Smooth muscle cell (in vitro differentiated cells): ENCODE results near the gene CBR3. TPM values are rescaled to one million over a fixed set of nuclear protein-coding genes. Genes with fewer than 3 reads are reported as not detected.
A peak's percentile ranks its signal among the peaks of the same experiment; 100 is the strongest.

Experiments used
- DNase-seq: peaks from one replicate; lab custom pipeline; 2025; ENCODE audit not compliant: unreplicated experiment; lab: John Stamatoyannopoulos, UW
- H2AFZ ChIP-seq: fragments of 200-600 bp; sonication (generic); 2 replicates; pipeline ENCODE4 v1.6.0; 2016; ENCODE audit warnings: antibody characterized with exemption, low read depth, mild to moderate bottlenecking
- H3F3A ChIP-seq: fragments of 200-600 bp; sonication (generic); 2 replicates; pipeline ENCODE4 v1.6.0; 2017; ENCODE audit warnings: antibody characterized with exemption, low read depth
- H3K27ac ChIP-seq: fragments of 200-600 bp; sonication (generic); 2 replicates; pipeline ENCODE4 v1.5.1; 2016; ENCODE audit warnings: low read depth, mild to moderate bottlenecking
- H3K27me3 ChIP-seq: fragments of 200-600 bp; sonication (generic); 2 replicates; pipeline ENCODE4 v1.6.1; 2016; ENCODE audit warnings: low read depth, mild to moderate bottlenecking
- H3K36me3 ChIP-seq: fragments of 200-600 bp; sonication (generic); 2 replicates; pipeline ENCODE4 v1.5.1; 2016; ENCODE audit warnings: low read depth
- H3K4me1 ChIP-seq: fragments of 200-600 bp; sonication (generic); 2 replicates; pipeline ENCODE4 v1.5.1; 2016; ENCODE audit warnings: low read depth
- H3K4me2 ChIP-seq: fragments of 200-600 bp; sonication (generic); 2 replicates; pipeline ENCODE4 v1.6.0; 2016; ENCODE audit warnings: mild to moderate bottlenecking
- H3K4me3 ChIP-seq: fragments of 200-600 bp; sonication (generic); 2 replicates; pipeline ENCODE4 v1.5.1; 2016; ENCODE audit warnings: mild to moderate bottlenecking
- H3K79me2 ChIP-seq: fragments of 200-600 bp; sonication (generic); 2 replicates; pipeline ENCODE4 v1.6.0; 2016; ENCODE audit warnings: low read depth, mild to moderate bottlenecking
- H3K9ac ChIP-seq: fragments of 200-600 bp; sonication (generic); 2 replicates; pipeline ENCODE4 v1.6.0; 2016; ENCODE audit warnings: low read depth
- H3K9me3 ChIP-seq: fragments of 200-600 bp; sonication (generic); replicated peaks from 2 replicates; pipeline ENCODE4 v1.5.1; 2016; ENCODE audit warnings: low read depth
- H4K20me1 ChIP-seq: fragments of 200-600 bp; sonication (generic); 2 replicates; pipeline ENCODE4 v1.6.0; 2016; ENCODE audit warnings: low read depth
- CTCF ChIP-seq: fragments of 200-600 bp; sonication (generic); IDR thresholded peaks from 2 replicates; pipeline ENCODE4 v1.5.1; 2017; ENCODE audit warnings: borderline replicate concordance, mild to moderate bottlenecking, antibody characterized with exemption; ENCODE audit not compliant: insufficient read depth, poor library complexity, severe bottlenecking
- WGBS: methylation state at CpG from one replicate; pipeline ENCODE4 v1.1.7; 2016; ENCODE audit warnings: low lambda C conversion rate; 5-methylcytosine and 5-hydroxymethylcytosine counted together
- polyA plus RNA-seq: library from polyadenylated mRNA; unstranded; fragments of >200 nt; fragmentation: Nextera tagmentation; extraction: Ambion mirVana; gene quantifications from 2 replicates; pipeline ENCODE4 v1.2.1, GENCODE V29; 2016
- total RNA-seq: library from RNA; depleted of rRNA; stranded (reverse); fragments of >200 nt; gene quantifications from 2 replicates; pipeline ENCODE4 v1.2.3, GENCODE V29; 2014

Gene CBR3
- total and polyA plus RNA-seq, 2 experiments from 2014 or later = 0.78 to 3.3 TPM

GRCh38 chr21:36155603-36156338 lies 20.9 kb downstream of the CBR3 start:
- Histone ChIP-seq H3K27ac (peak overlapping the region; percentile 87), H3K79me2 (no peaks in the 10 kb centered on the region), H3K4me3 (peak overlapping the region; percentile 63), H3K9ac (peak overlapping the region; percentile 87), H3K4me1 (no peaks in the 10 kb centered on the region), H3F3A (no peaks in the 10 kb centered on the region), H3K4me2 (peak overlapping the region; percentile 87), H3K27me3 (no peaks in the 10 kb centered on the region), H3K9me3 (no peaks in the 10 kb centered on the region), H4K20me1 (no peaks in the 10 kb centered on the region), H3K36me3 (no peaks in the 10 kb centered on the region), H2AFZ (peak overlapping the region; percentile 52)
- no peak for DNase-seq
- no peak for TF ChIP-seq CTCF
- 5% methylated on average over 45 of the region's 53 CpGs for WGBS

- Histone ChIP-seq H3K9ac (peak overlapping the region; percentile 87), H4K20me1 (no peaks in the 10 kb centered on the region), H3K79me2 (no peaks in the 10 kb centered on the region), H3F3A (no peaks in the 10 kb centered on the region), H2AFZ (peak overlapping the region; percentile 97), H3K36me3 (no peaks in the 10 kb centered on the region), H3K4me1 (no peaks in the 10 kb centered on the region), H3K4me2 (peak overlapping the region; percentile 99), H3K4me3 (peak overlapping the region; percentile 98), H3K27ac (peak overlapping the region; percentile 87), H3K9me3 (no peaks in the 10 kb centered on the region), H3K27me3 (no peaks in the 10 kb centered on the region)
- DNase-seq = peak; percentile 100
- TF ChIP-seq CTCF = no peak
- 0% methylated on average over 21 of the region's 43 CpGs for WGBS
These were observed 21.5 kb downstream of the CBR3 start for GRCh38 chr21:36156339-36156814.

DNA sequence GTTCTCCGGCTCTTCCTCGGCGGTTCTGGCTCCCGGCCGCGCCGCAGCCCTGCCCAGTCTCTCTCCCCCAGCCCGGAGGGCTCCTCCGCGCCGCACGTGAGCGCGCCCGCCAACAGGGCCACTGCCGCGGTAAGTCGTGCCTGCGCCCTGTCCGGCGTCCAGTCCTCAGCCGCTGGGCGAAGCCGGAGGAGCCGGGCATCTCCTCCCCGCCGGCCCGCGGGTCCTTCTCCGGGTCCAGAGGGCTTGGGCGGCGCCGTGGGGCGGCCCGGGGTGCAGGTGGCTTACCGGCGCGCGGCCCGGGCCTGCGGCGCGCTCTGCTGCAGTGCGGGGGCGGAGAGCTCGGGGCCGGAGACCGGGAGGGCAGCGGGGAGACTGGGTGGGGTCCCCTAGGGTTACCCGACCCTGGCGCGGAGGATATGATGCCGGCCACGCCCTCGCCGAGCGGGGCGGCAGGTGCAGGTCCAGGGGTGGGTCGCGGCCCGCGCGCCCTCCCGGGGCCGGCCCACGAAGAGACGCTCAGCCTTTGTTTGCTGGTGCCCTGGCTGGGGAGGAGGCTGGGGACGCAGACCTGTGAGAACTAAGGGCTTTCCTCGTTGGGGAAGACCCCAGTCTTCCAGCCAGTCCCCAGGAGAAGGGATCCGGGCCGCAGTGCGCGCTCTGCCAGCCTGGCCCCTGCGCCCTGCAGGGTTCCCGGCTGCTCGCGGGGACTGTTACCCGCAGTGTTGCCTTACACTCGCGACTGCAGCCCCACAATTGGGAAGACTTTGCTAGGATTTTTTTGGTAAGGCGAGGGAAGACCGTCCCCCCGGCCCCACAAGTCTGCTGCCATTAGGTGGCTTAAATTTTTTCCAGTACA lies 22.2 kb downstream of the CBR3 start, which contains the start of gene DOP1B:
Gene DOP1B, plus strand, starts transcription at position 10 of the 856 bp plus-strand sequence. CDS start 7,910 bp downstream, outside the sequence.
- Histone ChIP-seq H3K4me2 (peak within 1 kb of the TSS; percentile 99), H3K9ac (peak within 1 kb of the TSS; percentile 87), H3F3A (no peaks in the 10 kb centered on the region), H4K20me1 (no peaks in the 10 kb centered on the region), H3K36me3 (no peaks in the 10 kb centered on the region), H3K4me3 (peak within 1 kb of the TSS; percentile 98), H3K27me3 (no peaks in the 10 kb centered on the region), H3K79me2 (no peaks in the 10 kb centered on the region), H3K4me1 (no peaks in the 10 kb centered on the region), H2AFZ (peak within 1 kb of the TSS; percentile 97), H3K9me3 (no peaks in the 10 kb centered on the region), H3K27ac (peak within 1 kb of the TSS; percentile 87)
- TF ChIP-seq CTCF = no peak
- no peak for DNase-seq
- WGBS = 1% methylated on average over 70 of the region's 83 CpGs
